Embryonic facial prominence (tissue), 1 donor: ENCODE measurements around the gene KMT2E.
"Not testable (repeated sequence)": the region's sequence is repeated elsewhere in the genome, so short reads cannot be mapped to it uniquely, and the experiment has no call there.

Experiments used
- DNase-seq: peaks from one replicate; pipeline ENCODE4 v3.0.0-alpha.2; 2016; ENCODE audit errors: extremely low spot score

The KMT2E gene

DNA sequence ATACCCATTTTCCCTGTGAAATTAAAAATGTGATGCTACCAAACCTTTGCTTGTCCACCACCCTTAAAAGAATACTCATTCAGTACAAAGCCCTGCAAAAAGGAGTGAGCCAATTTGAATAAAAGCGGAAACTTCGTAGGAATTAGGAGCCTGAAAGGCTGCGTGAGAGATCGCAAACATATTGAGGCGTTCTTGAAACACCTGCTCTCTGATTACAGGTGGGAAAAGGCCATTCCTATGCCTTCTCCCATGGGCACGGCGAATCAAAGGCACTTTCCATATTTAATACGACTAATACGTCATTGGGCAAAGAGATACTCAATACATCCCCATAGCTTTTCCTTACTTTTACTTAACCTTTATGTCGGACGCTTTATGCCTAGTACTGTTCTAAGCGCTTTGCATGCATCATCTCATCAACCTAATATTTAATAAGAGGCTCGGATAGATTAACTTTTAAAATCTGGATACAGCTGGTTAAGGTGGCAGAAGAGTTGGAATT is 30.9 kb upstream of the KMT2E start:
- DNase-seq, result no peak

DNA sequence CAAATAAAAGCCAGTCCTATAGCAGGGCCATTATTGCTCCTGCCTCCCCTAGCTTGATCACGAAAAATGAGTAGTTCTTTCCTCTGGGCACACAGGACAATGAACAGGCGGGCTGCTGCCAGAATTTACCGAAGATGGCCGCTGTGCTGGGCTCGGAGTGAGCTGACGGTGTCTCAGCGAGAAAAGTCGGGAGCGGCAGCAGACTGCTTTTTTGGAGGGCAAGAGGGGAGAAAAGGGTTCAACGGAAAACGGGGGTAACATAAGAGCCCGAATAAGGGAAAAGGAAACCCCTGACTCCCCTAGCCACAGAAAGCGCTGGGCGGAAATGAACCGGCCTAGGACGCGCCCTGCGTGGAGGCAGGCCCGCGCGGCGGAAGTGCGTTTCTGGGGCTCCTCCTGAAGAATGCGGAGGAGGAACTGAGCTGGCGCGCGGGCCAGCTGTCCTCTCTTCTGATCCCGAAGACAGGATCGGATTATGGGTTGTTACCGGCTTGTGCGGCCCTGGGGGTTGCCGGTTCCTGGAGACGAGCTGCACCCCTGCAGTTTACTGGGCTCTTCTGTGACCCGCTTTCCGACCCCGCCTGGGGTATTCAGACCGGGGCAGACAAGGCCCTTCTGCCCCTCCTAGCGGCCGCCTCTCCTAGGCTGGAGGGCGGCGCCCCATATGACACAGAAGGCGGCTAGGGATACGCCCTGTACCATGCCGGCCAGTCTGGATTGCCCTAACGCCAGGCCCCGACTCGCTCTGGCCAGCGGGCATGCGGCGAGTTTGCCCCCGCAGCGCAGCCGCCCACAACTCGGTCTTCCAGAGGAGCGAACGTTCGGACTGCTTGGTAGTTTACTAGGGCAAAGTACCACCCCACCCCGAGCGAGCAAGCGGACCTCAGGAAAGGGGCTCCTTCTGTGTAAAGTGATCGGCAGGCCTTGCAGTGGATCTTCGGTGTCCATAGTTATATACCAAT is 30.1 kb upstream of the KMT2E start:
- DNase-seq, result peak; percentile 84

DNA sequence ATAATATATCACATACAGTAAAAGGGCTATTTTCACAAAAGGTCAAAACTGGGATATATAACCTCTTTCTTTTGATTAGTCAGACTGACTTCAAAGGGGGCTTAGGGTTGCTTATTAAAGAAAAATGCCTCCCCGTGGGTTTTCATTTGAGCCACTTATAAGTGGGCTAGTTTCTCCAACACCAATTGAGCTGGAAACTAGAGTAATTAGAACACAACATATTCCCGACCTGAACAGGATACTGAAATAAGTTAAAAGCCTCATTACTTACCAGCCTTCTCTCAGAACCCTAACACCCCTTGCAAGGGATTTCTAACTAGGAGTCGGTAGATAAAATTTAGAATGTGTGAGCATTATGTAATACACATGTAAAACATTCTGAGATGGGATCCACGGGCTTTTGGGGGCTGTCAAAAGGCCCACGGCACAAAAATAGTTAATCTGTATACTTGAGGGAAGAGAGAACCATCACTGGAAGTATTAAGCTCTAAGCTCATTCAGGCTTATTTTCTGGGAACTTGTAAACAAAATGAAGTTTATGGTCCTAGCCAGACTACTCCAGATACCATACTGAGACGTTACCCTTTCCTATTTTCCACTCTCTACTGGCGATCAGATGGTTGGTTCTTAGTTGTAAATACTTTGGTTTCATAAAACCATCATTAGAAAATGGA is 29.3 kb upstream of the KMT2E start:
- no peak for DNase-seq

DNA sequence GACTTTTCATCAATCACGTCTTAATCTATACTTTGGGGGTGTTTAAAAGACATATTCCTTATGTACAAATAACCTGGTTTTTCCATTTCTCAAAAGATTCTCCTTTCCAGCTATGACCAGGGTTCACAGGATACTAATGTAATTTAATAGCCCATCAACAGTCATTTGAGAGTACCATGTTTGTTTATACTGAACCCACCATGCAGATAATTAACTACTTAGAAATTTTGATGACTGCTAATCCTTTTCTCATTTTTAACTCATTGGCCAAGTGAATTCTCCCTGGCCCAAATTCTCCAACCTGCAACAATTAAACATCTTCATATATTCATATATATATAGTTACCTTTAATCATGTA is 28.8 kb upstream of the KMT2E start:
- no peak for DNase-seq

DNA sequence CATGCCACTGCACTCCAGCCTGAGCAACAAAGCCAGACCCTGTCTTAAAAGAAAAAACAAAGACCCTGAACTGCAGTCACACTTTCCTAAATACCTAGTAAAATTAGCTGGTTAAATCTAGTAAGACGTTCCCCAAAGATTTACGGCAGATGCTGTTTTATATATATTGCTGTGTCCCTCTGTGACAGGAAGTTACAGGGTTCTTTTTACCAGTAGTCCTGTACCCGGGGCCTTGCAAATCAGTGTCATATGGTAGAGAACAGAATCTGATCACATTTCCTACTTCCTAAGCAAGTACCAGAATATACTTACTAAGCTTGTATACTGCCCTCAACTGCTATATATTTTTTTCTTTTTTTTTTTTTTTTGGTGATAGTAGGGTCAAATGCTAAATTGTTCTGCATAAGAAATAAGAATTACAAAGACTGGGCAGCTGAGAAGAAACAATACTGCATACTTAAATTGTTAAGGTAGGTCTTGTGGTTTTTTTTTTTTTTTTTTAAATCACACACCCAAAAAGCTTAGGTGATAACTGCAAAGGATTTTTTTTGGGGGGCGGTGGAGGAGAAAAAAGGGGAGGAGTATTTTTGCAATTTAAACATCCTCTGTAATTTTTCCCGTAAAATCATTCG is 27.3 kb upstream of the KMT2E start:
- no peak for DNase-seq

DNA sequence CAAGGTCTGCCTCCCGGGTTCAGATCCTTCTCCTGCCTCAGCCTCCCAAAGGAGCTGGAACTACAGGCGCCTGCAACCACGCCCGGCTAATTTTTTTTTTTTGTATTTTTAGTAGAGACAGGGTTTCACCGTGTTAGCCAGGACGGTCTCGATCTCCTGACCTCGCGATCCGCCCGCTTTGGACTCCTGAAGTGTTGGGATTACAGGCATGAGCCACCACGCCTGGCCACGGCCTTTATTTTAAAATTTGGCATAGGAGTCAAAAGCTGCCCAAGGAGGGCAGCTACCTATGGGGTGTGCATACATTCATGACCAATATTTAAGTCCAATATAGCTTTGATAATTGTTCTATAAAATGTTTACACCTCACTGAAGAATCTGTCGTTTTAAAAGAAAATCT is 26.6 kb upstream of the KMT2E start:
- not testable (repeated sequence) for DNase-seq

DNA sequence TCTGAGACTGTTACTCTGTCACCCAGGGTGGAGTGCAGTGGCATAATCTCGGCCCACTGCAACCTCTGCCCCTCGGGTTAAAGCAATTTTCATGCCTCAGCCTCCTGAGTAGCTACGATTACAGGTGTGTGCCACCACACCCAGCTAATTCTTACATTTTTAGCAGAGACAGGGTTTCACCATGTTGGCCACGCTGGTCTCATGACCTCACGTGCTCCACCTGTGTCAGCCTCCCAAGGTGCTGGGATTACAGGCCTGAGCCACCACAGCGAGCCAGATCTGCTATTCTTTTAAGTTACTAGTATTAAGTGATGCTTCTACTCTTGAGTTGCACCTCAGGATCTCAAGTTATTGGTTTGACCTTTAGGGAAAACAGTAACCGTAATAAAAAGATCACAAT is 23.0 kb upstream of the KMT2E start:
- DNase-seq, result no peak

DNA sequence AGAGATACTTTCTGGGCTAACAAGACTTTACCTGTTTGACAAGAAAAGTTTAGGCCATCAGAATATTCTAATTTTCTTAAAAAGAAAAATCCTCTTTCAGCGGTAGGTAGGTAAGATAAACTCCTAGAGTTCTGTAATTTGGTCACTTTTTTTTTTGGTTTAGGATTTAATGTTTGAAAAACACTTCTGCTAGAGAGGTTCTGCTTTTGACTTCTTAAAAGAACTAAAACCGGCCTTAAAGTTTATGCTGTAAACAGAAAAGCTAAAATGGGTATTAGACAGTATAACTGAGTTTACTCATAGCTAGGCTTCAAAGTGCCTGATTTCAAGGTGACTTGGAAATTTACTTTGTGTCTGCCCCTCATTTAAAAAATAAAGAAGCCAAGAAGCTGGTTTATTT is 21.7 kb upstream of the KMT2E start:
- DNase-seq, result no peak

DNA sequence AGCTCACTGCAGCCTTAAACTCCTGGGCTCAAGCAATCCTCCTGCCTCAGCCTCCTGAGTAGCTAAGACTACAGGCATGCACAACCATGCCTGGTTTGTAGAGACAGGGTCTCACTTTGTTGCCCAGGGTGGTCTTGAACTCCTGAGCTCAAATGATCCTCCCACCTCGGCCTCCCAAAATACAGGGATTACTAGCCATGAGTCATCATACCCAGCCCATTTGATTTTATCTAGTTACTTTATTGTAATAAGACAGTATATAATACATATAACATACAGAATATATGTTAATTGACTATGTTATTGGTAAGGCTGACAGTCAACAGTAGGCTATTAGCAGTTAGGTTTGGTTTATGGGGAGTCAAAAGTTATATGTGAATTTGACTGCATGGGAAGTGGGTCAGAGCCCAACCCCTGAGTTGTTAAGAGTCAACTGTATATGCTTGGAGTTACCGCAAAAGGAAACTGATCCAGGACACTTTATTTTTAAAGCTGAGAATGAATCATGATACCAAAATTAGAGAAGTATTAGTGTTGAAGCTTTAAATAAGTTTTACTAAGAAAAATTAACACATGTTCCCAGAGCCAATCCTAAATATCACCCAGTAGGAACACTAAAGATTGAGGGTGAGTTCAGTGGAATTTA is 20.7 kb upstream of the KMT2E start:
- DNase-seq, result no peak

DNA sequence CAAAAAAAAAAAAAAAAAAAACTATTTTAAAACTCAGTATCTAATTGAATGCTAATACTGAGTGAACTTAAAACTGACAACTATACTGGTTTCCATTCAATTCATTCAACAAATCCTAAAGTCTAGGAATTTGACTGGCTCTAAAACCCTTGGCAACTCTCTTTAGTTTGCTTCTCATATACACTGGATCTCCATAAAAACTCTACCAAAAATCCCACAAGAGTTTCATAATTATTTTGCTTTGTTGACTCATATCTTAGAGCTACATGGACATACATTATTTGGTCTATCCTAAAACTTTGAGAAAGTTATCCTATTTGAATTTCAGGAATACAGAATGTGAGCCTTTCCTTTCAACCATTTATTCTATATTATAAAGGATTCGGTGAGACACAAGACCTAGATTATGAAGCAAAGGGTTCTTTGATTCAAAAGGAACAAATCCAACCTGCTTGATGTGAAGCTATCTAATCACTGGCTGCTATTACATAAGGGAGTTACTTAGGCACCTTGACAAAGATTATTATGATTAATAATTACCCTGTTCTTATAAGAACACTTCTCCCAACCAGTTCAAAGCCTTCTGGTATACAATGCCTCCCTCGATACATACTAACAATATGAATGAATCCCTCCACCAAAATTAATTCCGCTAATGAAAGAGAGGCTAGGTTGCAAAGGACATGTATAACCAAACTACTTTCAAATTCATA is 15.8 kb upstream of the KMT2E start:
- DNase-seq, result no peak

DNA sequence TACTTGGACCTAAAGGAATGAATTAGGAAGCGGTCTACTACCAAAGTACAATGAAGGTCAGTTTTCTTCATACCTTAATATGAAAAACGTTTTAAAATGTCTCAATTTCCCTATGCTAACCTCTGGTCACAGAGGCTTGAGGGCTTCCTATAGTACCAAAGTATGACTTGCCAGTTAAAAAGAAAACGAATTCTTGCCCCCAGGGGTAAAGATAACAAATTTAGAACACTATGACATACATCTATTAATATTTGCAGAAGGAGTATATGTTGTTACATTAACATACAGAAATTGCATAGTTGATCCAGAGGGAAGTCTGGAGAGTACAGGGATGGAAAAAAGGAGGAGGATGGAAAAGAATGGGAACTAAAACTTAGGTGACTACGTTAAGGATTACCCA is 13.8 kb upstream of the KMT2E start:
- DNase-seq, result no peak

DNA sequence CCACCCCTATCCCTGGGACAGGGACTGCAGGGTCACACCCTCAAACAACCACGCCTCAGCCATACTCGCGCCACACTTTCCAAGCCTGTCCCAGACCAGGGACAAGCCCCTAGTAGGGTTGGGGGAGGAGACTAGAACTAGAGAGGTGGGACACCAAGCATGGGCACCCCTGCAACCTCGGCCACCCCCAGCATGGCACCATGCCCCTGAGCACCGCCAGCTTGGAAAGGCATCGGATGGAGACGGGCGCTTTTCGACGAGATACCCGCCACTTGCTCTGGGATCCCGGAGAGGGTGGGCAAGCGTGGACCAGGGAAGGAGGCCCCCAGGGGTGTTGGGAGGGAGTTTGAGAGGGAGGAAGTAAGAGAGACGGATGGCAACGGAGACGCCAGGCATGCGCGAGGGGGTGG is 13.1 kb upstream of the KMT2E start:
- no peak for DNase-seq

DNA sequence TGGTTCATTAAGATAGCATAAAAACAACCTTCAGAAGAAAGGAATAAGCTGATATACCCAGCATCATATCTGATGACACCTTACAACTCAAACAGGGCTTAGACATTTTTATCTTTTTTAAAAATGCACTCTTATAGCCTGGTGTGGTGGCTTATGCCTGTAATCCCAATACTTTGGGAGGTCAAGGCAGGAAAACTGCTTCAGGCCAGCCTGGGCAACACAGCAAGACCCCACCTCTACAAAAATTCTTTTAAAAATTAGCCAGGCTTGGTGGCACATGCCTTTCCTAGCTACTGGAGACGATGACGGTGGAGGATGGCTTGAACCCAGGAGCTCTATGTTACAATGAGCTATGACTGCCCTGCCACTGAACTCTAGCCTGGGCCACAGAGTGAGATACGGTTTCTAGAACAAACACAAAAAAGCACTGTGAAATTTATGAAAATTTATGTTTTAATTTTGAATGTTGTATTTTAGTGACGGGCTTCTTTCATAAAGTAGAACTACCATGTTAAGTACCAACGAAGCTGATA is 12.3 kb upstream of the KMT2E start:
- no peak for DNase-seq

DNA sequence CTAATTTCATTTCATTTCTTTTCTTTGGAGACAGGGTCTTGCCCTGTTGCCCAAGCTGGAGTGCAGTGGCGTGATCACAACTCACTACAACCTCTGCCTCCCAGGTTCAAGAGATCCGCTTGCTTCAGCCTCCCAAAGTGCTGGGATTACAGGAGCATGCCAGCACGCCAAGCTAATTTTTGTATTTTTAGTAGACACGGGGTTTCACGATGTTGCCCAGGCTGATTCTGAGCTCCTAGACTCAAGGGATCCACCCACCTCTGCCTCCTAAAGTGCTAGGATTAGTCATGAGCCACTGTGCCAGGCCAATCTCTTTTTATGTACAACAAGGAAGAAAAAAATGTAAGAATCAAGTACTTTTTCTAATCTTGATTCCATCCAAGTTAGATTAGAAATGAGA is 10.7 kb upstream of the KMT2E start:
- no peak for DNase-seq

DNA sequence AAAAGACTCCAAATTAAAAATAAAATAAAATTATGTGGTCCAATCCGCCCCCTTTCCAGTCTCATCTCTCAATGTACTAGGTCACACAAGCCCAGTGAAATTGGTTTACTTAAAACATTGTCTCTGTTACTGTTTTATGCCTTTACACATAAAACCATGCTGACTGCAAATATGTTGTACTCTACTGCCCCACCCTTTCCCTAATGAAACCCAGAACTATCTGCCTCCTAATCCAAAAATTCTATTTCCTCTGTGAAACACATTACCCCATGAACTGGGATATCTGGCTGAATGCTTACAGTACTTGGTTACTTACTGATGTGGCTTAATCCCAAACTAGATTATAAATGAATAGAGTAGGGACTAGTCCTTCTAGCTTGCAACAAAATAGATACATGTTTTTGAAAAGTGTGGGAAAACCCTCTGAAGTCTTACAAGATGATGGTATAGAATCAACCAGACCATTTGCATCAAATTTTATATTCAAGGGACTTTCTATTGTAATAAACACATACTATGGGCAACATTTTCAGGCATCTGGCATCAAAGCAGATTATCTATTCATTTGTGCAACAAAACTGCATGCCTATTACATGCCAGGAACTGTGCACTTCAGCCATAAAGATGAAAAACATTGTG is 10.0 kb upstream of the KMT2E start:
- DNase-seq, result no peak

DNA sequence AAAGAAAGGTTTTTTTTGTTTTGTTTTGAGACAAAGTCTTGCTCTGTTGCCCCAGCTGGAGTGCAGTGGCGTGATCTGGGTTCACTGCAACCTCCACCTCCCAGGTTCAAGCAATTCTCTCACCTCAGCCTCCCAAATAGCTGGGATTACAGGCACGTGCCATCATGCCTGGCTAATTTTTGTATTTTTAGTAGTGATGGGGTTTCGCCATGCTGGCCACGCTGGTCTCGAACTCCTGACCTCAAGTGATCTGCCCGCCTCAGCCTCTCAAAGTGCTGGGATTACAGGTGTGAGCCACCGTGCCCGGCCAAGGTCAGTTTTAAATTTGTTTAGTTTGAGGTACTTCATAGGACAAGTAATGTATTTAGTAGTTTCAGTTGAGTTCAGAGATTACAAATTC is 9.0 kb upstream of the KMT2E start:
- not testable (repeated sequence) for DNase-seq

DNA sequence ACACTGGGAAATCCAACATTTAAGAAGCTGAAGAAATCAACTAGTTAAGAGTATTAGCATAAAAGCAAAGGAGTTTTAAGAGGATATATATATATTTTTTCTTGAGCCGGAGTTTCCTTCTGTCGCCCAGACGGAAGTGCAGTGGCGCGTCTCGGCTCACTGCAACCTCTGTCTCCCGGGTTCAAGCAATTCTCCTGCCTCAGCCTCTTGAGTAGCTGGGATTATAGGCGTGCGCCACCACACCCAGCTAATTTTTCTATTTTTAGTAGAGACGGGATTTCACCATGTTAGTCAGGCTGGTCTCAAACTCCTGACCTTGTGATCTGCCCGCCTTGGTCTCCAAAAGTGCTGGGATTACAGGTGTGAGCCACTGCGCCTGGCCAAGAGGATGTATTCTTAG is 8.5 kb upstream of the KMT2E start:
- not testable (repeated sequence) for DNase-seq

DNA sequence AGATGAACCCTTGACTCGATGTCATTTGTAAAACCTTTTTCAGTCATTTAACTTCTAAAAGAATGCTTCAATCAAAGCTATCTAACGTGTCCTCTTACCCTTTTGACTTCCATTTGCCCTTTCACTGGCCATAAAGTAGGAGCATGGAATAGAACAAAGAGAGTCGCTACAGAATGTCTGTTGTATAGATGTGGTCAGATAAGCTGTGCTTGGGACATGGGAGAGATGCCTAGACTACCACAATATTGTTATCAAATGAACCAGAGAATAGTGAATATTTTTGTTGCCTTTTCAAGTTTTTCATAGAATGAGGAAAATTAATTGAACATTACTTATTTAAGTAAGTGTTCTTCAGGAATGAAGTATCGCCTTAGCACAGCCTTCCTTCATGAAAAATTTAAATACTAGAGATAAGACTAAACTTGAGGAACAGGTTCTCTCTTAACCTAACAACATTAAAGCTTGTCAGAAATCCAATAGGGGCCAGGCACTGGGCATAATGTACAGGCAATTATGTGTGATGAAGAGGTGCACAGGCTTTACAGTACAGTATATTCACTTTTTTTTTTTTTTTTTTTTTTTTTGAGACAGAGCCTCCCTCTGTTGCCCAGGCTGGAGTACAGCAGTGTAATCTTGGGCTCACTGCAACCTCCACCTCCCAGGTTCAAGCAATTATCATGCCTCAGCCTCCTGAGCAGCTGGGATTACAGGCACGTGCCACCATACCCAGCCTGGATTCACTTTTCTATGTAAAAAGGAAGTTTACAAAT is 7.5 kb upstream of the KMT2E start:
- no peak for DNase-seq

DNA sequence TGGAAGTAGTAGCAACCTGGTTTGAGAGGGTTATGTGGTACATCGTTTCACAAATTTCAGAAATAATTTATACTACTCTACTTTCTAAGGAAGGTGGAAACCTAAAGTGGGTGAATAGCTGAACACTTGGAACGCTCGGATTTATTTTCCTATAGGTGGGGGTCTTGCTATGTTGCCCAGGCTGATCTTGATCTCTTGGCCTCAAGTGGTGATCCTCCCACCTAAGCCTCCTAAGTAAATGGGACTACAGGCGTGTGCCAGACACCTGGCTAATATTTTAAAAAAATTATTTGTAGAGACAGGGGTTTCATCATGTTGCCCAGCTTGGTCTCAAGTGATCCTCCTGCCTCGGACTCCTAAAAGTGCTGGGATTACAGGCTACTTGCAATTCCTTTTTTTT is 6.7 kb upstream of the KMT2E start:
- DNase-seq, result no peak
